Parathyroid adenoma (tissue), 2 donors: ENCODE measurements around the gene FGF11.

ENCODE experiments used
- H2AFZ ChIP-seq: fragments of 300-600 bp; sonication (generic); one replicate; pipeline ENCODE4 v1.7.0; 2017; ENCODE audit warnings: antibody characterized with exemption, mild to moderate bottlenecking
- H3K27ac ChIP-seq: fragments of 300-600 bp; sonication (generic); one replicate; pipeline ENCODE4 v1.7.0; 2017
- H3K27me3 ChIP-seq: fragments of 300-600 bp; sonication (generic); one replicate; pipeline ENCODE4 v1.7.0; 2017; ENCODE audit warnings: low read length; ENCODE audit not compliant: control insufficient read depth, insufficient read depth
- H3K36me3 ChIP-seq: fragments of 300-600 bp; sonication (generic); one replicate; pipeline ENCODE4 v1.7.0; 2017; ENCODE audit warnings: low read length; ENCODE audit not compliant: control insufficient read depth, insufficient read depth
- H3K4me1 ChIP-seq: fragments of 300-600 bp; sonication (generic); one replicate; pipeline ENCODE4 v1.7.0; 2017; ENCODE audit warnings: control low read depth
- H3K4me2 ChIP-seq: fragments of 300-600 bp; sonication (generic); one replicate; pipeline ENCODE4 v1.7.0; 2017; ENCODE audit warnings: low read length
- H3K4me3 ChIP-seq: fragments of 300-600 bp; sonication (generic); one replicate; pipeline ENCODE4 v1.7.0; 2017; ENCODE audit warnings: low read depth, low read length
- H3K79me2 ChIP-seq: fragments of 300-600 bp; sonication (generic); one replicate; pipeline ENCODE4 v1.7.0; 2017; ENCODE audit warnings: control low read depth
- H3K9ac ChIP-seq: fragments of 300-600 bp; sonication (generic); one replicate; pipeline ENCODE4 v1.7.0; 2017; ENCODE audit warnings: mild to moderate bottlenecking
- H3K9me3 ChIP-seq: fragments of 300-600 bp; sonication (generic); one replicate; pipeline ENCODE4 v1.7.0; 2017; ENCODE audit warnings: low read length; ENCODE audit not compliant: control insufficient read depth
- TF ChIP-seq, protein P1 (sequence below): fragments of 300-600 bp; sonication (generic); IDR thresholded peaks from one replicate; pipeline ENCODE4 v1.7.0; 2017; ENCODE audit warnings: antibody characterized with exemption, mild to moderate bottlenecking
- donor health status: primary hyperparathyroidism.

Gene FGF11

DNA sequence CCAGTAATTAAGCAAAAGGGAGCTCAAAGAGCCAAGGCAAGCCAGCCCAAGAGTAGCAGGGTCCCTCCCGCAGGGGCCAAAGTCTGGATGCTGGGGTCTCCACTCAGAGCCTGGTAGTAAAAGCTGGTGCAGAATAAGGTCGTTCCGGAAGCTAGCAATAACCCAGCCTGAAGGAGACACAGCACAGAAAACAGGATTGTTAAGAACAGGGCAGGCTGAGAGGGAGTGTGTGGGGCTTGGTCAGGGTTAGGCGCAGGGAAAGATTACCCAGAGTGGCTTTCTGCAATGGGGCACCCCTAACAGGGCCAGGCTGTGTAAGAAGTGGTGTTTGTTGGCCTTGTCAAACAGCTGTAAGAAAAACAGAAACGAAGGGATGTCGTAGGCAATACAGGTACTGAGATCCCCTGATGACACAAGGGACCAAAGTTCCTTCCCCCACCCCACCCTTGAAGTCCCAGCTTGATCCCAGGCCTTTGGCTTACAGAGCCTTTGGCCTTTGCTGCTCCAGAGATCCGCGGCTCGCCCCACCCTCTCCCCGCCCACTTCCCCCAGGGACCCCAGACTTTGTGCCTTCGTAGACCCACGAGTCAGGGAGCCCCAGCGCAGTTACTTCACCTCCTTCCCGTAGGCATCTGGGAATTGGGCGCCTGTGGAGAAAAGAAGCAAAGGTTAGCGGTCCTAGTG is 36.1 kb upstream of the FGF11 start:
- Histone ChIP-seq H3K79me2 (peaks cover 3% of the 10 kb centered on the region), H3K27ac (peak overlapping the region; percentile 72), H3K4me1 (peaks cover 11% of the 10 kb centered on the region), H3K9ac (no peak overlapping the region), H3K4me2 (peak overlapping the region; percentile 87), H3K9me3 (no peaks in the 10 kb centered on the region), H3K4me3 (peak overlapping the region; percentile 90), H3K27me3 (no peaks in the 10 kb centered on the region), H3K36me3 (no peaks in the 10 kb centered on the region), H2AFZ (peak overlapping the region; percentile 74)
- TF ChIP-seq, protein P1, sequence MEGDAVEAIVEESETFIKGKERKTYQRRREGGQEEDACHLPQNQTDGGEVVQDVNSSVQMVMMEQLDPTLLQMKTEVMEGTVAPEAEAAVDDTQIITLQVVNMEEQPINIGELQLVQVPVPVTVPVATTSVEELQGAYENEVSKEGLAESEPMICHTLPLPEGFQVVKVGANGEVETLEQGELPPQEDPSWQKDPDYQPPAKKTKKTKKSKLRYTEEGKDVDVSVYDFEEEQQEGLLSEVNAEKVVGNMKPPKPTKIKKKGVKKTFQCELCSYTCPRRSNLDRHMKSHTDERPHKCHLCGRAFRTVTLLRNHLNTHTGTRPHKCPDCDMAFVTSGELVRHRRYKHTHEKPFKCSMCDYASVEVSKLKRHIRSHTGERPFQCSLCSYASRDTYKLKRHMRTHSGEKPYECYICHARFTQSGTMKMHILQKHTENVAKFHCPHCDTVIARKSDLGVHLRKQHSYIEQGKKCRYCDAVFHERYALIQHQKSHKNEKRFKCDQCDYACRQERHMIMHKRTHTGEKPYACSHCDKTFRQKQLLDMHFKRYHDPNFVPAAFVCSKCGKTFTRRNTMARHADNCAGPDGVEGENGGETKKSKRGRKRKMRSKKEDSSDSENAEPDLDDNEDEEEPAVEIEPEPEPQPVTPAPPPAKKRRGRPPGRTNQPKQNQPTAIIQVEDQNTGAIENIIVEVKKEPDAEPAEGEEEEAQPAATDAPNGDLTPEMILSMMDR = no peak

DNA sequence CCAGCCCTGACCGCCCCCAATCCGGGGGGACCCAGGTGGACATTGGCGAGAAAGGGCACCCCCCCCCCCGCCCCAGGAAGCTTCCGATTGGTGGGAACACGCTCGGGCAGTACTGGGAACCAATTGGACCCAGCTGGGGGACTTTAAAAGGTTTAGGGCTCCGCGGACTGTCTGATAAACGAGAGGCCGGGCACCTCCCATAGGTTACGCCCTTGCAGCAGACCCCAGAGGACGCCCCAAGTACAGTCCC is 35.7 kb upstream of the FGF11 start:
- Histone ChIP-seq H3K79me2 (peaks cover 3% of the 10 kb centered on the region), H3K27me3 (no peaks in the 10 kb centered on the region), H3K27ac (peak overlapping the region; percentile 72), H3K9me3 (no peaks in the 10 kb centered on the region), H3K4me1 (peaks cover 11% of the 10 kb centered on the region), H3K36me3 (no peaks in the 10 kb centered on the region), H2AFZ (peak overlapping the region; percentile 80), H3K9ac (no peak overlapping the region), H3K4me2 (peak overlapping the region; percentile 87), H3K4me3 (peak overlapping the region; percentile 90)
- TF ChIP-seq, protein P1 = no peak

DNA sequence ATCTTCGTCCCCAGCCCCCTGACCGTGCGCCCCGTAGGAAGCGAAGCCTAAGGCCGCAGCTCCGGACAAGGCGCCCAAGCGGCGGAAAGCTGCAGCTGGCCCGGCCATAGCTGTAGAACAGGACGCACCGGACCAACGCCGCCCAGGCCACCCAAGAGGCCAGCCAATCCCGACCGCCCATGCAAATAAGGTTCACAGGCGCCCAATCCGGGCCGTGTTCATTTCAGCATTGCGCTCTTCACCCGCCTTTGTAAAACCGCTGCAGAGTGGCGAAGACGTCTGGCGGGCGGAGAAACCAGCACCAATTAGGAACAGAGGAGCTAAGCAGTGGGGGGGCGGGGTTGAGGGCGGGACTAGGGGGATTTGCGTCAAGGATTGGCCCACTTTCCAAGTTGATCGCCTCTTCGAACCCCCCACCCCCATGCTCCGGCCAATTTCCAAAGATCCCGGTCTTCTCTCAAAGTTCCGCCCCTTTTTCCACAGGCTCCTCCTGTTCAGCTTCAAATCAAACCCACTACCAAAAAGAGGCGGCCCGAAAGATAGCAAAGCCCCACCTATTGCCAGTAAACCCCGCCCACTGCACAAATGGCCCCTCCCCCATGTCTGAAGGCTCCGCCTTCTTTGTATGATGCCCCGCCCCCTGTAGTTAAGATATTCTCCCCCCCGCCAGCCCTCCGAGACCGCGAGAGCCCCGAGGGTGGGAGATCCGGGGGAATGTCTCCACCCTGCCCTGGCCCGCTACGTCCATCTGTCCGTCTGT is 35.2 kb upstream of the FGF11 start, which contains the start of gene TMEM256:
Gene TMEM256 (minus strand): TSS at position 121 of the 760 bp plus-strand sequence. CDS start 13 bp downstream, at position 108.
- H3K4me1 ChIP-seq = peaks cover 11% of the 10 kb centered on the region
- no peaks in the 10 kb centered on the region for H3K27me3 ChIP-seq
- H3K4me2 ChIP-seq = peak within 1 kb of the TSS; percentile 87
- H3K27ac ChIP-seq = peak within 1 kb of the TSS; percentile 72
- peak within 1 kb of the TSS; percentile 90 for H3K4me3 ChIP-seq
- H3K79me2 ChIP-seq = peaks cover 3% of the 10 kb centered on the region
- peak within 1 kb of the TSS; percentile 81 for H2AFZ ChIP-seq
- peak within 1 kb of the TSS; percentile 11 for H3K9ac ChIP-seq
- no peaks in the 10 kb centered on the region for H3K9me3 ChIP-seq
- TF ChIP-seq, protein P1 = no peak
- no peaks in the 10 kb centered on the region for H3K36me3 ChIP-seq

DNA sequence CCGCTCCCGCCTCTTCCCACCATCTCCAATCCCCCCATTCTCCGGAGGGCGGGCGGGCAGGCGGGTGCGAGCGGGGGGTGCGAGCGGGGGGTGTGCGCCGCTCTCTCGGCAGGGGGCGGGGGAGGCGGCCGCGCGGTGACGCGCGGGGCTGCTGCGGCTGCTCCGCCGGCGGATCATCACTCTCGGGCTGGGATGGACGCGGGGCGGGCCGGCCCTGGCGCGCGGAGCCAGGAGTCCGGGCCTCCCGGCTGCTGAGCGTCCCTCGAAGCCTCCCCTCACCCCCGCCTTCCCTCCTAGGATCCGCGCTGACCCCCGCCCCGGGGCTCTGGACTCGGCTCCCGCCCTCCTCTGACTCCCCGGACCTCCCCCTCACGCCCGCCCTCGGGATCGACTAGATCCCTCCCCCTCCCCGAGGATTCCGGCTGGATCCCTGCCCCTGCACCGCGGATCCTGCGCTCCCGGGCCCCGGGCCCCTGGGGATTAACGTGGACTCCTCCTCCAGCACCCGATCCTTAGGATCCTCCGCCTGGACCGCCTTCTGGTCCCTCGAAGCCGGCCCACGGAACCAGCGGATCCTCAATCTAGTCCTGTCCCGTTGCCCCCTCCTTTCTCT is 34.5 kb upstream of the FGF11 start:
- Histone ChIP-seq H2AFZ (peak overlapping the region; percentile 81), H3K4me3 (peak overlapping the region; percentile 65), H3K9ac (no peak overlapping the region), H3K27me3 (no peaks in the 10 kb centered on the region), H3K4me1 (peaks cover 11% of the 10 kb centered on the region), H3K27ac (peak overlapping the region; percentile 72), H3K9me3 (no peaks in the 10 kb centered on the region), H3K36me3 (no peaks in the 10 kb centered on the region), H3K4me2 (peak overlapping the region; percentile 87), H3K79me2 (peaks cover 3% of the 10 kb centered on the region)
- TF ChIP-seq, protein P1 = no peak
